Psoas muscle (tissue), 8 donors: ENCODE results near the gene RBMY1A1. TPM values are rescaled to one million over a fixed set of nuclear protein-coding genes. Genes with fewer than 3 reads are reported as not detected.
"Not testable (repeated sequence)": the region's sequence is repeated elsewhere in the genome, so short reads cannot be mapped to it uniquely, and the experiment has no call there.

Experiments used
- ATAC-seq, 4 donors: fragments of 200-7000 bp; cut with Tn5 transposase; one replicate each; pipeline ENCODE4 v1.9.1; 2020; ENCODE audit warnings: moderate library complexity in 3 of 4, mild to moderate bottlenecking in 2 of 4
- DNase-seq, 2 donors: peaks; one replicate each; pipeline ENCODE4 v3.0.0-alpha.2; 2020
- H3K27ac ChIP-seq: fragments of 200-600 bp; one replicate; pipeline ENCODE4 v1.8.0; 2022
- H3K27me3 ChIP-seq, 3 donors: fragments of 200-600 bp in 1 of 3; one replicate each; pipeline versions ENCODE4 v1.6.1 to v1.8.0; 2013 to 2022; ENCODE audit warnings: low read length in 2 of 3, mild to moderate bottlenecking in 2 of 3, moderate library complexity in 1 of 3; ENCODE audit not compliant: insufficient read depth in 3 of 3
- H3K36me3 ChIP-seq, 2 donors: fragments of 200-600 bp in 1 of 2; one replicate each; pipeline versions ENCODE4 v1.6.1 to v1.8.0; 2013 to 2022; ENCODE audit warnings: low read depth in 1 of 2, mild to moderate bottlenecking in 1 of 2, moderate library complexity in 1 of 2; ENCODE audit not compliant: insufficient read depth in 1 of 2
- H3K4me1 ChIP-seq: fragments of 200-600 bp; one replicate; pipeline ENCODE4 v1.8.0; 2022
- H3K4me3 ChIP-seq: fragments of 200-600 bp; one replicate; pipeline ENCODE4 v1.8.0; 2022; ENCODE audit warnings: mild to moderate bottlenecking
- H3K9me3 ChIP-seq: fragments of 200-600 bp; one replicate; pipeline ENCODE4 v1.8.0; 2022
- WGBS, 3 donors: extraction: QIAGEN DNeasy Blood & Tissue Kit; methylation state at CpG; one replicate each; pipeline versions ENCODE4 v1.1.6 to v1.1.7; 2013; 5-methylcytosine and 5-hydroxymethylcytosine counted together
- intact Hi-C, 2 donors: fragments of 100-400 bp; cut with DNase I; formaldehyde crosslinking; loops; one replicate each; pipeline versions ENCODE4 v1.11.0 to v1.14.2; 2022
- long read RNA-seq, 2 donors: library from polyadenylated mRNA; unstranded; transcript quantifications; one replicate each; pipeline ENCODE4 v2.0.0, GENCODE V29; 2021
- polyA plus RNA-seq, 3 donors: library from polyadenylated mRNA; stranded (reverse); fragments of 200-250 nt; gene quantifications; one replicate each; pipeline ENCODE4 v1.2.3, GENCODE V29; 2013
- total RNA-seq, 4 donors: library from RNA; stranded (reverse); fragmentation: NEBNext Ultra II Directional in 2 of 4; extraction: Animal tissue kit (Norgen Biotek cat#: 25700) in 2 of 4; gene quantifications; one replicate each; pipeline versions ENCODE4 v1.2.1 to v1.2.4, GENCODE V29; 2021 to 2023
- TF ChIP-seq, protein P1 (sequence below): fragments of 200-600 bp; IDR thresholded peaks from one replicate; pipeline ENCODE4 v1.8.0; 2022; ENCODE audit warnings: antibody characterized with exemption
- donor health status: healthy with polysubstance abuse.
- donor health status: DM: no; HTN: no; CAD: no; lungs with moderate emphysema.
- donor health status: Bipolar disorder and iron deficiency.
- donor health status: healthy.
- donor health status: DM: yes; HTN: yes; CAD: no.
- donor health status: DM: no; HTN: no; CAD: no.
- donor health status: DM: no; HTN: no; CAD: no.
- donor health status: DM: yes; HTN: yes; CAD: no.

The RBMY1A1 gene
- not detected for total RNA-seq
- not detected for polyA plus RNA-seq
- long read RNA-seq, donor 1, result 0 reads
- long read RNA-seq, donor 2, result 0 reads

DNA sequence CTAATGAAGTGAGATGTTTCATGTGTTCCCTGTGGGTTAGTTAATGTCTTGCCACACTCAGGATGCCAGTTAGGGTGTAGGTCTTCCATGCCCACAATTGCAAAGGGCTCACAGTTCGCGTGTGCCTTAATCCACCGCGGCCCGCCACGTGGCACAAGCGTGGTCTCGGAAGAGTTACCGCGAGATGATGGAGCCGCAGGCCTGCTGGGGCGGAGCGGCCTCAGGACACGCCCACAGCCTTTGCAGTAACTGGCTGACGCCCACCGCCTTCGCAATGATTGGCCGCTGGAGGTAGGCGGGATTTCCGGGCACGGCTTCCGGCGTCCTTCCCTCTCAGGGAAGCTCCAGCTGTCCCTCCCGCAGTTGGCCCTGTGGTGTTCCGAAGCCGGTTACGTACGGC is at the start of gene RBMY1A1:
Gene RBMY1A1 (plus strand): TSS at position 301 of the 400 bp plus-strand sequence. CDS start 2,013 bp downstream, outside the sequence.
- DNase-seq, H3K4me1 ChIP-seq, intact Hi-C loops, ATAC-seq, H3K4me3 ChIP-seq, H3K27ac ChIP-seq, H3K9me3 ChIP-seq, H3K27me3 ChIP-seq, H3K36me3 ChIP-seq: not testable (repeated sequence)
- no CpG with 5 or more reads among the region's 28 CpGs for WGBS, 3 donors

DNA sequence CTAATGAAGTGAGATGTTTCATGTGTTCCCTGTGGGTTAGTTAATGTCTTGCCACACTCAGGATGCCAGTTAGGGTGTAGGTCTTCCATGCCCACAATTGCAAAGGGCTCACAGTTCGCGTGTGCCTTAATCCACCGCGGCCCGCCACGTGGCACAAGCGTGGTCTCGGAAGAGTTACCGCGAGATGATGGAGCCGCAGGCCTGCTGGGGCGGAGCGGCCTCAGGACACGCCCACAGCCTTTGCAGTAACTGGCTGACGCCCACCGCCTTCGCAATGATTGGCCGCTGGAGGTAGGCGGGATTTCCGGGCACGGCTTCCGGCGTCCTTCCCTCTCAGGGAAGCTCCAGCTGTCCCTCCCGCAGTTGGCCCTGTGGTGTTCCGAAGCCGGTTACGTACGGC is 23.6 kb upstream of the RBMY1A1 start, which contains the start of gene RBMY1B:
Gene RBMY1B (plus strand): TSS at position 301 of the 400 bp plus-strand sequence. CDS start 2,013 bp downstream, outside the sequence.
- intact Hi-C loops, DNase-seq, H3K27me3 ChIP-seq, H3K4me1 ChIP-seq, H3K27ac ChIP-seq, ATAC-seq, H3K9me3 ChIP-seq, H3K4me3 ChIP-seq, H3K36me3 ChIP-seq: not testable (repeated sequence)
- no CpG with 5 or more reads among the region's 28 CpGs for WGBS, 3 donors

DNA sequence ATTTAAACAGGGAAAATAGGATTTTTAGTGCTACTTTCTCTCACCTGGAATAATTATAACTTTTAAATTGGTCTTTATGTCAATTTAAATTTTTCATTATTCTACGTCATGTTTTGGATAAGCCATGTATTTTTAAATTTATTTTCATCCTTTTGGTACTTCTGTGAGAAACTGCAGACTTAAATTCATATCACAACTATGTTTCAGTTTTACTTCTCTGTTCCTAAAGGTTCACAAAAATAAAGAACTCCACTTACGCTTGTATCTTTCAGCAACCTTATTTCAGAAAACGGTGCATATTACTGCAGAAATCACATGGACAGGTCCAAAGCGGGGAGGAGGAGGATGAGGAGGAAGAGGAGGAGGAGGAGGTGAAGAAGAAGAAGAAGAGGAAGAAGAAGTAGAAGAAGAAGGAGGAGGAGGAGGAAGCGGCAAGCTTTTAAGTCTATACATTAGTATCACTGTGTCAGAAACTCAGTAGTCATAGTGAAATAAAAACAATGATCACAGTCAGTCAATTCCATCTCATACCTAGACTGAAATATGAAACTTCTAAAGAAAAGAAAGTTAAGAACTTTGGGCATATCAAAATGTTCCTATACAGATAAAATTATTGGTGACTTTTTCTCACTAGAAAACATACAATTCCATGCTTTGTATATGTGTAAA is 24.8 kb downstream of the RBMY1A1 start:
- H3K4me1 ChIP-seq, H3K9me3 ChIP-seq, DNase-seq, H3K4me3 ChIP-seq, ATAC-seq, H3K27me3 ChIP-seq, H3K36me3 ChIP-seq, intact Hi-C loops, H3K27ac ChIP-seq: not testable (repeated sequence)
- WGBS, 3 donors, result no CpG with 5 or more reads among the region's 5 CpGs

DNA sequence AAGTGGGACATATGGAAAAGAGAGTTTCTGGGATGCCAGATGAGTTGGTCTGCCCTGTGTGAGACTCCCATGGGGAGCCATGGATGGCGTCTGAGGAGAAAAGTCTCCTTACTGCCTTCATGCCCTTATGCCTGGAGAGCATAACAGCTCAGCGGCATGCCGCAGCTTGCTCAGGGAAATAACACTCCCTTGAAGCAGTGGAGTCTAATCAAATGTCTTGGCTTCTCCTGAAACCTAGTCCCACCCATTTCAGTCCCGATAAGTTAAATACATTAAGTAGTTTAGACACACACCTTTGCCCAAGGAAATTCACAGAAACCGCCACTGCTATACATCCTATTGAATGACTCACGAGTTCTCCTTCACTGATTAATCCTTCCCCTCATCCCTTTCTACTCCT is 50.8 kb downstream of the RBMY1A1 start:
- 83 to 88% methylated on average over 6 of the region's 6 CpGs; no CpG with 5 or more reads in 1 of the 3 donors for WGBS, 3 donors
- no peaks in the 10 kb centered on the region for H3K36me3 ChIP-seq
- TF ChIP-seq, protein P1, sequence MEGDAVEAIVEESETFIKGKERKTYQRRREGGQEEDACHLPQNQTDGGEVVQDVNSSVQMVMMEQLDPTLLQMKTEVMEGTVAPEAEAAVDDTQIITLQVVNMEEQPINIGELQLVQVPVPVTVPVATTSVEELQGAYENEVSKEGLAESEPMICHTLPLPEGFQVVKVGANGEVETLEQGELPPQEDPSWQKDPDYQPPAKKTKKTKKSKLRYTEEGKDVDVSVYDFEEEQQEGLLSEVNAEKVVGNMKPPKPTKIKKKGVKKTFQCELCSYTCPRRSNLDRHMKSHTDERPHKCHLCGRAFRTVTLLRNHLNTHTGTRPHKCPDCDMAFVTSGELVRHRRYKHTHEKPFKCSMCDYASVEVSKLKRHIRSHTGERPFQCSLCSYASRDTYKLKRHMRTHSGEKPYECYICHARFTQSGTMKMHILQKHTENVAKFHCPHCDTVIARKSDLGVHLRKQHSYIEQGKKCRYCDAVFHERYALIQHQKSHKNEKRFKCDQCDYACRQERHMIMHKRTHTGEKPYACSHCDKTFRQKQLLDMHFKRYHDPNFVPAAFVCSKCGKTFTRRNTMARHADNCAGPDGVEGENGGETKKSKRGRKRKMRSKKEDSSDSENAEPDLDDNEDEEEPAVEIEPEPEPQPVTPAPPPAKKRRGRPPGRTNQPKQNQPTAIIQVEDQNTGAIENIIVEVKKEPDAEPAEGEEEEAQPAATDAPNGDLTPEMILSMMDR, result no peak
- no peak overlapping the region for H3K27ac ChIP-seq
- H3K4me3 ChIP-seq, result no peak overlapping the region
- ATAC-seq, result no peak
- H3K9me3 ChIP-seq, result no peaks in the 10 kb centered on the region
- intact Hi-C loops, result no loop called here
- H3K4me1 ChIP-seq, result no peaks in the 10 kb centered on the region
- no peak for DNase-seq
- H3K27me3 ChIP-seq, result no peaks in the 10 kb centered on the region

DNA sequence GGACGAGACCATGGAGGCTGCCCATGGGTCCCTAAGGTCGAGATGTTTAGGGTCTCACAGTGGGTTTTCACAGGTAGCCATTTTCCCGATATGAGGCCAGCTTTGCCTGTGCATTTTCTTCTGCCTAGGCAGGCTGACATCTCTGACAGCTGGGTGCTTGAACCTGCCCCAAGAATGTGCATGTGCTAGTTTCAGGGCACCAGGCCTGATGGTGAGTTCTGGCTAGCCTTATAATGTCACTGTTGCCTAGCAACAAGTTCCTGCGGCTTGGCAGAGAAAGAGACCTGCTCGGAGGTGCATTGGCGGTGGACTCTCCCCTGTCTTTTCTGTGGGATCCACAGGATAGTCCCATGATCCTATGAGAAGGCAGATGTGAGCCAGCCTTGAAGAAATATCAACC is 51.8 kb downstream of the RBMY1A1 start:
- H3K4me1 ChIP-seq, H3K27ac ChIP-seq, DNase-seq, H3K4me3 ChIP-seq, H3K9me3 ChIP-seq, H3K36me3 ChIP-seq, intact Hi-C loops, H3K27me3 ChIP-seq, ATAC-seq: not testable (repeated sequence)
- WGBS, 3 donors, result 30 to 68% methylated on average over 6 of the region's 6 CpGs; no CpG with 5 or more reads in 1 of the 3 donors

DNA sequence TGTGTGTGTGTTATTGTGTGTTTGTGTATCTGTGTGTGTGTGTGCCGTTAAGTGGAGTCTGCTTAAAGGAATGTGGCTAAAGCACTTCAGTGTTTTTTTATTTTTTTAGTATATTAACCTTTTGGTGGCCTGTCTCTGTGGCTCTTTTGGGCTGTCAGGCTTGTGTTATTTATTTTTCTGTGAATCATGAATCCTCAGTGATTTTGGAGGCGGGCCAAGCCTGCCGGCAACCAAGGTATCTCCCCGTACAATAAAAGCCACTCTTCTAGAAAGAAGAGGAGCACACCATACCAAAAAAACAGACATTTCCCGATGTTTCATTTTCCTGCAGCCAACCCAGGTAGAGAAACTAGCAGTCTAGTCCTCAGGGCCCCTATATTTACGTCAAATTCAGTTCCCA is 57.4 kb downstream of the RBMY1A1 start:
- Histone ChIP-seq H3K4me1 (no peaks in the 10 kb centered on the region), H3K27ac (no peak overlapping the region), H3K36me3 (no peaks in the 10 kb centered on the region), H3K9me3 (no peaks in the 10 kb centered on the region), H3K4me3 (no peak overlapping the region), H3K27me3 (no peaks in the 10 kb centered on the region)
- intact Hi-C loops, result no loop called here
- ATAC-seq, result no peak
- 62 to 69% methylated on average over 6 of the region's 6 CpGs; no CpG with 5 or more reads in 1 of the 3 donors for WGBS, 3 donors
- no peak for DNase-seq
- TF ChIP-seq, protein P1, result no peak

DNA sequence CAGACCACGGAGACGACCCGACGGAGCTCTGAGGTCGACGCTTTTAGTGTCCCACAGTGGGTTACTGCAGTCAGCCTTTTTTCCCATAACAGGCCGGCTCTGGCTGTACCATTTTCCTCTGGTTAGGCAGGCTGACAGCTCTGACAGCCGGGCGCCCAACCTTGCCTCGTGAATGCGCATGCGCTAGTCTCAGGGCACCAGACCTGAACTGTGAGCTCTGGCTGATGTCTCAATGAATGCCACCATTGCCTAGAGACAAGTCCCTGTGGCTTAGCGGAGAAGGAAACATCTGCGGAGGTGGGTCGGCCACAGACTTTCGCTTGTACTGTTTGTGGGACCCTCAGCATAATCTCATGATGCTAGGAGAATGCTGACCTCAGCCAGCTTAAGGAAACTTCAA is 61.6 kb downstream of the RBMY1A1 start:
- H3K9me3 ChIP-seq, intact Hi-C loops, ATAC-seq, H3K36me3 ChIP-seq, H3K4me3 ChIP-seq, DNase-seq, H3K27me3 ChIP-seq, H3K27ac ChIP-seq, H3K4me1 ChIP-seq: not testable (repeated sequence)
- WGBS, 3 donors, result 86 to 87% methylated on average over 11 to 16 of the region's 16 CpGs; no CpG with 5 or more reads in 1 of the 3 donors

Other genes with a start within 250 kb of the RBMY1A1 start
- gene RBMY1B, start 23.5 kb upstream of the RBMY1A1 start, total RNA-seq, result not detected
- not detected for gene RBMY1B, start 23.5 kb upstream of the RBMY1A1 start, polyA plus RNA-seq